ENCODE data around the gene APAF1. TPM values are rescaled to one million over a fixed set of nuclear protein-coding genes. Genes with fewer than 3 reads are reported as not detected.

Gene APAF1
- total and polyA plus RNA-seq, 9 of the 15 experiments (the other 6 are each of a cell fraction or from before 2014, with no cell fraction given) = 5.1 to 15.7 (median 9.9) TPM

GRCh38 chr12:98653866-98654493, 8.9 kb downstream of the APAF1 start:
- no peaks in the 10 kb centered on the region for H3K27me3 ChIP-seq (ENCODE audit: control insufficient read depth in 2 of 2, insufficient read depth in 2 of 2, low read length in 2 of 2)
- H3K36me3 ChIP-seq (ENCODE audit: control insufficient read depth, insufficient read depth, low read length) = peaks cover 20% of the 10 kb centered on the region; the same call in 2 of the 3 replicates
- H2AFZ ChIP-seq (ENCODE audit: low read depth, low read length) = no peak overlapping the region
- H3K9me1 ChIP-seq (ENCODE audit: control insufficient read depth, insufficient read depth, low read length) = no peaks in the 10 kb centered on the region
- WGBS (ENCODE audit: insufficient coverage, low coverage, missing lambda C conversion rate) = 100% methylated on average over 1 of the region's 1 CpG
- no peaks in the 10 kb centered on the region for H4K20me1 ChIP-seq (replicated peaks; ENCODE audit: control insufficient read depth, insufficient read depth, low read length)
- no peaks in the 10 kb centered on the region for H3K9me3 ChIP-seq (replicated peaks; ENCODE audit: control insufficient read depth, insufficient read depth, low read depth, low read length)
- DNase-seq (ENCODE audit: extremely low read depth in 1 of 4, low spot score in 3 of 4) (peak; percentile 23 to 69 (median 29)), FAIRE-seq (peak; percentile 78), ATAC-seq (peak; percentile 61)
- H3K9ac ChIP-seq (ENCODE audit: insufficient read depth in 1 of 2, low read depth in 2 of 2, low read length in 2 of 2) = no peak overlapping the region
- ChIA-PET POLR2A (interaction anchor here (0.7 to 1.0 kb wide), 2 partner anchors 15 to 345 kb away, joined by 3 to 4 read pairs; no protein-coding TSS in a partner anchor), CTCF (ENCODE audit: low intra/inter-chr PET ratio) (interaction anchor here (0.7 to 1.5 kb wide), 5 partner anchors 48 to 237 kb away, joined by 3 to 12 read pairs (median 6); no protein-coding TSS in a partner anchor)
- H3K4me1 ChIP-seq (replicated peaks in 1 of 2; ENCODE audit: control insufficient read depth in 2 of 2, insufficient read depth in 2 of 2, low read length in 2 of 2) = peaks cover 0 to 12% of the 10 kb centered on the region in 2 experiments; a peak in 2 of 5 replicates
- no TSS peak for BruUV-seq (replicated peaks)
- intact Hi-C loops (cut with micrococcal nuclease) (loop anchor here (1.0 to 2.0 kb wide), 3 partner anchors 87 to 237 kb away; no protein-coding TSS in a partner anchor), in situ Hi-C loops (cut with MboI) (no loop called here)
- no peak overlapping the region for H3K4me3 ChIP-seq
- H3K4me2 ChIP-seq (ENCODE audit: insufficient read depth, low read length) = no peak overlapping the region
- H3K27ac ChIP-seq (ENCODE audit: extremely low read depth, low read depth, low read length) = no peak overlapping the region
- no peaks in the 10 kb centered on the region for H3K79me2 ChIP-seq (ENCODE audit: control insufficient read depth, insufficient read depth, low read length)
- TF ChIP-seq ZBTB7A (IDR thresholded peaks at IDR 0.05; ENCODE audit: borderline replicate concordance, control insufficient read depth, low read depth, low read length) (no peak), HSF4 (CRISPR knock-in tag; IDR thresholded peaks at IDR 0.05; ENCODE audit: borderline replicate concordance) (no peak), SIRT6 (IDR thresholded peaks at IDR 0.05; ENCODE audit: low read depth, low read length) (no peak), HMBOX1 (IDR thresholded peaks at IDR 0.05) (no peak), RAD21 (CRISPR knock-in tag; conservative IDR thresholded peaks at IDR 0.05 in 1 of 2, IDR thresholded peaks at IDR 0.05 in 1 of 2) (peak; percentile 69 to 84), XRCC3 (IDR thresholded peaks at IDR 0.05) (no peak), BMI1 (IDR thresholded peaks at IDR 0.05; ENCODE audit: low read length) (no peak), ZNF274 (IDR thresholded peaks at IDR 0.05; ENCODE audit: borderline replicate concordance, low read depth, low read length) (no peak), SMC3 (conservative IDR thresholded peaks at IDR 0.05; ENCODE audit: insufficient read depth, low read depth, low read length) (peak; percentile 70; the same call in 1 of the 2 replicates)
- TF ChIP-seq, protein P1, sequence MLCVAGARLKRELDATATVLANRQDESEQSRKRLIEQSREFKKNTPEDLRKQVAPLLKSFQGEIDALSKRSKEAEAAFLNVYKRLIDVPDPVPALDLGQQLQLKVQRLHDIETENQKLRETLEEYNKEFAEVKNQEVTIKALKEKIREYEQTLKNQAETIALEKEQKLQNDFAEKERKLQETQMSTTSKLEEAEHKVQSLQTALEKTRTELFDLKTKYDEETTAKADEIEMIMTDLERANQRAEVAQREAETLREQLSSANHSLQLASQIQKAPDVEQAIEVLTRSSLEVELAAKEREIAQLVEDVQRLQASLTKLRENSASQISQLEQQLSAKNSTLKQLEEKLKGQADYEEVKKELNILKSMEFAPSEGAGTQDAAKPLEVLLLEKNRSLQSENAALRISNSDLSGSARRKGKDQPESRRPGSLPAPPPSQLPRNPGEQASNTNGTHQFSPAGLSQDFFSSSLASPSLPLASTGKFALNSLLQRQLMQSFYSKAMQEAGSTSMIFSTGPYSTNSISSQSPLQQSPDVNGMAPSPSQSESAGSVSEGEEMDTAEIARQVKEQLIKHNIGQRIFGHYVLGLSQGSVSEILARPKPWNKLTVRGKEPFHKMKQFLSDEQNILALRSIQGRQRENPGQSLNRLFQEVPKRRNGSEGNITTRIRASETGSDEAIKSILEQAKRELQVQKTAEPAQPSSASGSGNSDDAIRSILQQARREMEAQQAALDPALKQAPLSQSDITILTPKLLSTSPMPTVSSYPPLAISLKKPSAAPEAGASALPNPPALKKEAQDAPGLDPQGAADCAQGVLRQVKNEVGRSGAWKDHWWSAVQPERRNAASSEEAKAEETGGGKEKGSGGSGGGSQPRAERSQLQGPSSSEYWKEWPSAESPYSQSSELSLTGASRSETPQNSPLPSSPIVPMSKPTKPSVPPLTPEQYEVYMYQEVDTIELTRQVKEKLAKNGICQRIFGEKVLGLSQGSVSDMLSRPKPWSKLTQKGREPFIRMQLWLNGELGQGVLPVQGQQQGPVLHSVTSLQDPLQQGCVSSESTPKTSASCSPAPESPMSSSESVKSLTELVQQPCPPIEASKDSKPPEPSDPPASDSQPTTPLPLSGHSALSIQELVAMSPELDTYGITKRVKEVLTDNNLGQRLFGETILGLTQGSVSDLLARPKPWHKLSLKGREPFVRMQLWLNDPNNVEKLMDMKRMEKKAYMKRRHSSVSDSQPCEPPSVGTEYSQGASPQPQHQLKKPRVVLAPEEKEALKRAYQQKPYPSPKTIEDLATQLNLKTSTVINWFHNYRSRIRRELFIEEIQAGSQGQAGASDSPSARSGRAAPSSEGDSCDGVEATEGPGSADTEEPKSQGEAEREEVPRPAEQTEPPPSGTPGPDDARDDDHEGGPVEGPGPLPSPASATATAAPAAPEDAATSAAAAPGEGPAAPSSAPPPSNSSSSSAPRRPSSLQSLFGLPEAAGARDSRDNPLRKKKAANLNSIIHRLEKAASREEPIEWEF (CRISPR knock-in tag; IDR thresholded peaks at IDR 0.05) = no peak
- TF ChIP-seq, protein P2, sequence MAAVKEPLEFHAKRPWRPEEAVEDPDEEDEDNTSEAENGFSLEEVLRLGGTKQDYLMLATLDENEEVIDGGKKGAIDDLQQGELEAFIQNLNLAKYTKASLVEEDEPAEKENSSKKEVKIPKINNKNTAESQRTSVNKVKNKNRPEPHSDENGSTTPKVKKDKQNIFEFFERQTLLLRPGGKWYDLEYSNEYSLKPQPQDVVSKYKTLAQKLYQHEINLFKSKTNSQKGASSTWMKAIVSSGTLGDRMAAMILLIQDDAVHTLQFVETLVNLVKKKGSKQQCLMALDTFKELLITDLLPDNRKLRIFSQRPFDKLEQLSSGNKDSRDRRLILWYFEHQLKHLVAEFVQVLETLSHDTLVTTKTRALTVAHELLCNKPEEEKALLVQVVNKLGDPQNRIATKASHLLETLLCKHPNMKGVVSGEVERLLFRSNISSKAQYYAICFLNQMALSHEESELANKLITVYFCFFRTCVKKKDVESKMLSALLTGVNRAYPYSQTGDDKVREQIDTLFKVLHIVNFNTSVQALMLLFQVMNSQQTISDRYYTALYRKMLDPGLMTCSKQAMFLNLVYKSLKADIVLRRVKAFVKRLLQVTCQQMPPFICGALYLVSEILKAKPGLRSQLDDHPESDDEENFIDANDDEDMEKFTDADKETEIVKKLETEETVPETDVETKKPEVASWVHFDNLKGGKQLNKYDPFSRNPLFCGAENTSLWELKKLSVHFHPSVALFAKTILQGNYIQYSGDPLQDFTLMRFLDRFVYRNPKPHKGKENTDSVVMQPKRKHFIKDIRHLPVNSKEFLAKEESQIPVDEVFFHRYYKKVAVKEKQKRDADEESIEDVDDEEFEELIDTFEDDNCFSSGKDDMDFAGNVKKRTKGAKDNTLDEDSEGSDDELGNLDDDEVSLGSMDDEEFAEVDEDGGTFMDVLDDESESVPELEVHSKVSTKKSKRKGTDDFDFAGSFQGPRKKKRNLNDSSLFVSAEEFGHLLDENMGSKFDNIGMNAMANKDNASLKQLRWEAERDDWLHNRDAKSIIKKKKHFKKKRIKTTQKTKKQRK (IDR thresholded peaks at IDR 0.05; ENCODE audit: borderline replicate concordance, low read depth, low read length) = no peak

Measured in K562 (cell line).